Retinal pigment epithelial cell (primary cell): ENCODE measurements around the gene DAB2IP.

Experiments
- DNase-seq: peaks from one replicate; pipeline ENCODE4 v3.0.0-alpha.2; 2010; ENCODE audit warnings: low read depth
- H3K4me3 ChIP-seq: 2 replicates; pipeline ENCODE4 v1.5.1; 2011; ENCODE audit warnings: mild to moderate bottlenecking, low read length, control low read depth, moderate library complexity
- CTCF ChIP-seq: conservative IDR thresholded peaks from 2 replicates; pipeline ENCODE4 v1.5.1; 2011; ENCODE audit warnings: low read depth, low read length, control low read depth, inconsistent platforms

The DAB2IP gene

DNA sequence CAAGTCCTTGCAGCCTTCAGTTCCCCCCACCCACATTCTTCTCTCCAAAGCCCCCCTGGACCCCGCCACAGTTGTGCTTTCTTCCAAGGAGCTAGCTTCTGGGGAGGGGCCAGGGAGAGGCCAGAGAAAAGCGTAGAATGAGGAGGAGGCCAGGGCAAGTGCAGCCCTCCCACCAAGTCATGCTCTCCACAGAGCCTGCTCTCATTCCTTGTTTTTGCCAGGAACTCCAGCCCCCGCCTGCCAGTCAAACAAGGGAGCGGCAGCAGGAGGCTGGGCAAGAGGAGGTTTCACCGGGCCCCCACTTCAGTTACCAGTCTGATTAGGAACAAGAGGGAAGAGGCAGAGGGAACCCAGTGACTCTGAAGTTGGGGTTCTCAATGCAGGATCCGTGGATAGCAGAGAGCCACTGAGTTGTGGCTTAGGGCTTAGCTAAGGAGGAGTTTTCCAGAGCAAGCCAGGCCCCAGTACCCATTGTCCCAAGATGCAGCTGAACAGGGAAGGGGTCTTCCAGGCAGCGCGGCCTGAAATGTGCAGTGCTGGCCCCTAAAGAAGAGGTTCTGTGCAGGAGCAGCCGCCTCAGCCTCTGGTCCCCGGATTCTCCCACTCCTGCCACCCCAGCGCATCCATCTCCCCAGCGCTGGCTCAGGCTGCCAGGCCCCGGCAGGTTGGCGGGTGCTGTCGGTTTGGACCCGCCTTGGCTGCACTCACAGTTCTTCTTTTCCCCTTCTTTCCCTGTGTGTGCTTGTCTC is 120.6 kb downstream of the DAB2IP start:
- DNase-seq = no peak
- no peak overlapping the region for H3K4me3 ChIP-seq
- TF ChIP-seq CTCF = no peak

DNA sequence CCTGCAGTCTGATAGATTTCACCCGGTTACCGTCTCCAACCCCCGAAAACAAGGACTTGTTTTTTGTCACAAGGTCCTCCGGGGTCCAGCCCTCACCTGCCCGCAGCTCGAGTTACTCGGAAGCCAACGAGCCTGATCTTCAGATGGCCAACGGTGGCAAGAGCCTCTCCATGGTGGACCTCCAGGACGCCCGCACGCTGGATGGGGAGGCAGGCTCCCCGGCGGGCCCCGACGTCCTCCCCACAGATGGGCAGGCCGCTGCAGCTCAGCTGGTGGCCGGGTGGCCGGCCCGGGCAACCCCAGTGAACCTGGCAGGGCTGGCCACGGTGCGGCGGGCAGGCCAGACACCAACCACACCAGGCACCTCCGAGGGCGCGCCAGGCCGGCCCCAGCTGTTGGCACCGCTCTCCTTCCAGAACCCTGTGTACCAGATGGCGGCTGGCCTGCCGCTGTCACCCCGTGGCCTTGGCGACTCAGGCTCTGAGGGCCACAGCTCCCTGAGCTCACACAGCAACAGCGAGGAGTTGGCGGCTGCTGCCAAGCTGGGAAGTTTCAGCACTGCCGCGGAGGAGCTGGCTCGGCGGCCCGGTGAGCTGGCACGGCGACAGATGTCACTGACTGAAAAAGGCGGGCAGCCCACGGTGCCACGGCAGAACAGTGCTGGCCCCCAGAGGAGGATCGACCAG is 121.3 kb downstream of the DAB2IP start:
- H3K4me3 ChIP-seq = no peak overlapping the region
- DNase-seq = no peak
- TF ChIP-seq CTCF = no peak

GRCh38 chr9:121773286-121773953 is 122.0 kb downstream of the DAB2IP start:
- no peak for DNase-seq
- H3K4me3 ChIP-seq = no peak overlapping the region
- TF ChIP-seq CTCF = no peak

DNA sequence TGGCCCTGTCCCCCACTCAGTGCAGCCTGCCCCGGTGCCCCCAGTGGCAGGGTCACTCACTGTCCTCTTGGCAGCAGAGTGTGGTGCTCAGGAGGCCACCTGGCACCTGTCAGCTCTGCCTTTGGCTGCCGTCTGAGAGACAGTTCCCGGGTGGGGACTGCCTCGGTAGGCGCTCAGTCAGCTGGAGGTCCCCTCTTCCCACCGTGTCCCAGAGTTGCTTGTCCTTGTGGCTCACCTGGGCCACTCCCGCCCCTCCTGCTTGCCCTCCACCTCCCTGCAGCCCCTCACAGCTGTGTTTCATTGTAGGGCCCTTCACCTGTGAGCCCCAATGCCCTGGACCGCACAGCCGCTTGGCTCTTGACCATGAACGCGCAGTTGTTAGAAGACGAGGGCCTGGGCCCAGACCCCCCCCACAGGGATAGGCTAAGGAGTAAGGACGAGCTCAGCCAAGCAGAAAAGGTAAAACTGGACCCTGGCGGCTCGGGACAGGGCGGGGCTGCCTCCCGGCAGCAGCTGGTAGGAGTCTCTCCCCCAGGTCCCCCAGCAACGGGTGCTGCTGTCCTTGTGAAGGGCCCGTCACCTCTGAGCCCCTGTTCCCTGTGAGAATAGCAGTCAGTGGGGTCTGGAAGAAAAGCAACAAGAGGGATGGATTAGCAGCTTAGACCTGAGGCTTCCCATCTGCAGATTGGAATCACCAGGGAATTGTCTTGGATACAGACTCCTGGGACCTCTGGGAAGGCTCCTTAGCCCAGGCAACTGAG is 122.7 kb downstream of the DAB2IP start:
- no peak overlapping the region for H3K4me3 ChIP-seq
- TF ChIP-seq CTCF = no peak
- DNase-seq = no peak

- no peak for DNase-seq
- no peak for TF ChIP-seq CTCF
- no peak overlapping the region for H3K4me3 ChIP-seq
Measured at GRCh38 chr9:121774715-121775613, 123.5 kb downstream of the DAB2IP start.
